Liver (tissue), 10 donors: ENCODE results near the gene PSMD1. TPM values are rescaled to one million over a fixed set of nuclear protein-coding genes. Genes with fewer than 3 reads are reported as not detected.

Experiments used
- DNase-seq: peaks from one replicate; pipeline ENCODE4 v3.0.0-alpha.2; 2017; ENCODE audit warnings: low spot score
- H3K27ac ChIP-seq, 2 donors: one replicate each; pipeline ENCODE4 v1.7.0; 2013; ENCODE audit warnings: inconsistent platforms in 2 of 2, low read length in 2 of 2, control low read depth in 1 of 2, low read depth in 1 of 2, mild to moderate bottlenecking in 1 of 2
- H3K27me3 ChIP-seq, 4 donors: one replicate each; pipeline versions ENCODE4 v1.6.1 to v1.7.0; 2013; ENCODE audit warnings: low read length in 3 of 4, inconsistent platforms in 1 of 4, mild to moderate bottlenecking in 1 of 4, moderate library complexity in 1 of 4; ENCODE audit not compliant: control insufficient read depth in 4 of 4, insufficient read depth in 4 of 4
- H3K36me3 ChIP-seq, 4 donors: one replicate each; pipeline versions ENCODE4 v1.6.1 to v1.7.0; 2013; ENCODE audit warnings: low read length in 3 of 4, mild to moderate bottlenecking in 3 of 4, low read depth in 1 of 4, moderate library complexity in 1 of 4; ENCODE audit not compliant: control insufficient read depth in 4 of 4, insufficient read depth in 3 of 4
- H3K4me1 ChIP-seq, 4 donors: one replicate each; pipeline versions ENCODE4 v1.6.1 to v1.7.0; 2013; ENCODE audit warnings: low read length in 3 of 4, mild to moderate bottlenecking in 3 of 4, moderate library complexity in 1 of 4; ENCODE audit not compliant: control insufficient read depth in 4 of 4, insufficient read depth in 4 of 4
- H3K4me3 ChIP-seq, 3 donors: one replicate each; pipeline versions ENCODE4 v1.6.1 to v1.7.0; 2013; ENCODE audit warnings: low read length in 3 of 3, control low read depth in 1 of 3, low read depth in 1 of 3, mild to moderate bottlenecking in 1 of 3
- H3K9ac ChIP-seq, 2 donors: one replicate each; pipeline ENCODE4 v1.7.0; 2013; ENCODE audit warnings: low read length in 2 of 2, mild to moderate bottlenecking in 2 of 2, moderate library complexity in 2 of 2, control low read depth in 1 of 2, low read depth in 1 of 2
- H3K9me3 ChIP-seq, 4 donors: one replicate each; pipeline versions ENCODE4 v1.6.1 to v1.7.0; 2013; ENCODE audit warnings: low read length in 3 of 4; ENCODE audit not compliant: control insufficient read depth in 4 of 4
- EGR1 ChIP-seq, 2 donors: IDR thresholded peaks; 2 replicates each; pipeline ENCODE4 v1.6.1; 2016 to 2018; ENCODE audit warnings: antibody characterized with exemption in 2 of 2, low read depth in 2 of 2
- FOXA1 ChIP-seq: IDR thresholded peaks from 2 replicates; pipeline ENCODE4 v1.6.1; 2016; ENCODE audit warnings: antibody characterized with exemption
- FOXA2 ChIP-seq: IDR thresholded peaks from 2 replicates; pipeline ENCODE4 v1.6.1; 2016; ENCODE audit warnings: antibody characterized with exemption
- HNF4A ChIP-seq, 2 donors: conservative IDR thresholded peaks; 2 replicates each; pipeline ENCODE4 v1.6.1; 2016; ENCODE audit warnings: antibody characterized with exemption in 2 of 2, mild to moderate bottlenecking in 2 of 2
- HNF4G ChIP-seq: IDR thresholded peaks from 2 replicates; pipeline ENCODE4 v1.6.1; 2016; ENCODE audit warnings: antibody characterized with exemption
- JUND ChIP-seq, 2 donors: IDR thresholded peaks; 2 replicates each; pipeline ENCODE4 v1.6.1; 2016; ENCODE audit warnings: antibody characterized with exemption in 2 of 2
- NR2F2 ChIP-seq: IDR thresholded peaks from 2 replicates; pipeline ENCODE4 v1.6.1; 2016; ENCODE audit warnings: antibody characterized with exemption
- RXRA ChIP-seq, 2 donors: IDR thresholded peaks; 2 replicates each; pipeline ENCODE4 v1.6.1; 2017 to 2018; ENCODE audit warnings: antibody characterized with exemption in 2 of 2, mild to moderate bottlenecking in 1 of 2
- SP1 ChIP-seq: IDR thresholded peaks from 2 replicates; pipeline ENCODE4 v1.6.1; 2018; ENCODE audit warnings: antibody characterized with exemption, mild to moderate bottlenecking
- TAF1 ChIP-seq: conservative IDR thresholded peaks from 2 replicates; pipeline ENCODE4 v1.6.1; 2016; ENCODE audit warnings: antibody characterized with exemption, mild to moderate bottlenecking
- WGBS: extraction: QIAGEN DNeasy Blood & Tissue Kit; methylation state at CpG from one replicate; pipeline ENCODE4 v1.1.7; 2013; 5-methylcytosine and 5-hydroxymethylcytosine counted together
- polyA plus RNA-seq, 2 donors: library from polyadenylated mRNA; stranded (reverse) in 1 of 2; unstranded in 1 of 2; fragments of 200-250 nt in 1 of 2; fragments of >200 nt in 1 of 2; fragmentation: Nextera tagmentation in 1 of 2; extraction: Ambion mirVana in 1 of 2; gene quantifications; one replicate each; pipeline versions ENCODE4 v1.2.1 to v1.2.3, GENCODE V29; 2013 to 2015
- small RNA-seq: library from RNA; depleted of rRNA; stranded (forward); fragments of <200 nt; gene quantifications from one replicate; pipeline ENCODE3, GENCODE V24; 2014
- total RNA-seq, 2 donors: library from RNA; depleted of rRNA; stranded (reverse); fragments of >200 nt; gene quantifications; one replicate each; pipeline ENCODE4 v1.2.3, GENCODE V29; 2014
- TF ChIP-seq, protein P1 (sequence below): fragments of 150-350 bp; IDR thresholded peaks from 2 replicates; pipeline ENCODE4 v1.5.1; 2017; ENCODE audit warnings: improper control_type of control experiment, low read depth, low read length; ENCODE audit not compliant: missing input control
- TF ChIP-seq, protein P2 (sequence below): IDR thresholded peaks from 2 replicates; pipeline ENCODE4 v1.6.1; 2016; ENCODE audit warnings: antibody characterized with exemption
- TF ChIP-seq, protein P3 (sequence below): IDR thresholded peaks from 2 replicates; pipeline ENCODE4 v1.6.1; 2016; ENCODE audit warnings: antibody characterized with exemption, mild to moderate bottlenecking
- TF ChIP-seq, protein P4 (sequence below): IDR thresholded peaks from 2 replicates; pipeline ENCODE4 v1.6.1; 2016; ENCODE audit warnings: antibody characterized with exemption
- donor health status: healthy.
- donor health status: healthy.
- donor health status: healthy.
- donor health status: healthy.
- donor health status: healthy.

Gene PSMD1
- total and polyA plus RNA-seq, 4 donors, result 31.7 to 83.3 (median 68.1) TPM

DNA sequence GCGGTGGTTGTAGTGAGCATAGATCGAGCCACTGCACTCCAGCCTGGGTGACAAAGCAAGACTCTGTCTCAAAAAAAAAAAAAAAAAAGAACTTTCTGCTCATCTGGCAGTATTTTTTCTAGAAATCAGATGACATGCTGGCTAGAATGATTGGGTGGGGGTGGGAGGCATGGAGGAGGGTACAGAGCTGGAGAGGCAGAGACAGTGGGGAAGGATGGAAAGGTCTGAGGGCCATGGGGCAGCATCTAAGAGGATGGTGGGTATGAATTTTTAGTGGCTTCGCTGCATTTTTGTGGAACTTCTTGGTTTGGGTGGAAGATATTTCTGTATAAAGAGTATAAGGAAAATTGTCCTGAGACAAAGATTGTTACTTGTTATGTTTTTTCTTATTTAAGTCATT is 165.1 kb downstream of the PSMD1 start:
- Histone ChIP-seq H3K9ac (no peak overlapping the region), H3K36me3 (no peaks in the 10 kb centered on the region), H3K9me3 (no peaks in the 10 kb centered on the region), H3K4me1 (no peaks in the 10 kb centered on the region), H3K27me3 (no peaks in the 10 kb centered on the region), H3K27ac (no peak overlapping the region), H3K4me3 (no peak overlapping the region)
- 92% methylated on average over 3 of the region's 3 CpGs for WGBS
- DNase-seq, result no peak
- TF ChIP-seq, protein P1, sequence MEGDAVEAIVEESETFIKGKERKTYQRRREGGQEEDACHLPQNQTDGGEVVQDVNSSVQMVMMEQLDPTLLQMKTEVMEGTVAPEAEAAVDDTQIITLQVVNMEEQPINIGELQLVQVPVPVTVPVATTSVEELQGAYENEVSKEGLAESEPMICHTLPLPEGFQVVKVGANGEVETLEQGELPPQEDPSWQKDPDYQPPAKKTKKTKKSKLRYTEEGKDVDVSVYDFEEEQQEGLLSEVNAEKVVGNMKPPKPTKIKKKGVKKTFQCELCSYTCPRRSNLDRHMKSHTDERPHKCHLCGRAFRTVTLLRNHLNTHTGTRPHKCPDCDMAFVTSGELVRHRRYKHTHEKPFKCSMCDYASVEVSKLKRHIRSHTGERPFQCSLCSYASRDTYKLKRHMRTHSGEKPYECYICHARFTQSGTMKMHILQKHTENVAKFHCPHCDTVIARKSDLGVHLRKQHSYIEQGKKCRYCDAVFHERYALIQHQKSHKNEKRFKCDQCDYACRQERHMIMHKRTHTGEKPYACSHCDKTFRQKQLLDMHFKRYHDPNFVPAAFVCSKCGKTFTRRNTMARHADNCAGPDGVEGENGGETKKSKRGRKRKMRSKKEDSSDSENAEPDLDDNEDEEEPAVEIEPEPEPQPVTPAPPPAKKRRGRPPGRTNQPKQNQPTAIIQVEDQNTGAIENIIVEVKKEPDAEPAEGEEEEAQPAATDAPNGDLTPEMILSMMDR, result no peak
- TF ChIP-seq EGR1 (IDR thresholded peaks at IDR 0.05; ENCODE audit: low read depth in 2 of 2) (no peak), HNF4A (conservative IDR thresholded peaks at IDR 0.05) (no peak), SP1 (no peak), JUND (IDR thresholded peaks at IDR 0.05) (no peak), NR2F2 (no peak), FOXA2 (no peak), RXRA (IDR thresholded peaks at IDR 0.05) (no peak), FOXA1 (no peak), HNF4G (no peak), TAF1 (no peak)
- TF ChIP-seq, protein P2, sequence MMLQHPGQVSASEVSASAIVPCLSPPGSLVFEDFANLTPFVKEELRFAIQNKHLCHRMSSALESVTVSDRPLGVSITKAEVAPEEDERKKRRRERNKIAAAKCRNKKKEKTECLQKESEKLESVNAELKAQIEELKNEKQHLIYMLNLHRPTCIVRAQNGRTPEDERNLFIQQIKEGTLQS, result no peak
- TF ChIP-seq, protein P3, sequence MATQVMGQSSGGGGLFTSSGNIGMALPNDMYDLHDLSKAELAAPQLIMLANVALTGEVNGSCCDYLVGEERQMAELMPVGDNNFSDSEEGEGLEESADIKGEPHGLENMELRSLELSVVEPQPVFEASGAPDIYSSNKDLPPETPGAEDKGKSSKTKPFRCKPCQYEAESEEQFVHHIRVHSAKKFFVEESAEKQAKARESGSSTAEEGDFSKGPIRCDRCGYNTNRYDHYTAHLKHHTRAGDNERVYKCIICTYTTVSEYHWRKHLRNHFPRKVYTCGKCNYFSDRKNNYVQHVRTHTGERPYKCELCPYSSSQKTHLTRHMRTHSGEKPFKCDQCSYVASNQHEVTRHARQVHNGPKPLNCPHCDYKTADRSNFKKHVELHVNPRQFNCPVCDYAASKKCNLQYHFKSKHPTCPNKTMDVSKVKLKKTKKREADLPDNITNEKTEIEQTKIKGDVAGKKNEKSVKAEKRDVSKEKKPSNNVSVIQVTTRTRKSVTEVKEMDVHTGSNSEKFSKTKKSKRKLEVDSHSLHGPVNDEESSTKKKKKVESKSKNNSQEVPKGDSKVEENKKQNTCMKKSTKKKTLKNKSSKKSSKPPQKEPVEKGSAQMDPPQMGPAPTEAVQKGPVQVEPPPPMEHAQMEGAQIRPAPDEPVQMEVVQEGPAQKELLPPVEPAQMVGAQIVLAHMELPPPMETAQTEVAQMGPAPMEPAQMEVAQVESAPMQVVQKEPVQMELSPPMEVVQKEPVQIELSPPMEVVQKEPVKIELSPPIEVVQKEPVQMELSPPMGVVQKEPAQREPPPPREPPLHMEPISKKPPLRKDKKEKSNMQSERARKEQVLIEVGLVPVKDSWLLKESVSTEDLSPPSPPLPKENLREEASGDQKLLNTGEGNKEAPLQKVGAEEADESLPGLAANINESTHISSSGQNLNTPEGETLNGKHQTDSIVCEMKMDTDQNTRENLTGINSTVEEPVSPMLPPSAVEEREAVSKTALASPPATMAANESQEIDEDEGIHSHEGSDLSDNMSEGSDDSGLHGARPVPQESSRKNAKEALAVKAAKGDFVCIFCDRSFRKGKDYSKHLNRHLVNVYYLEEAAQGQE, result no peak
- TF ChIP-seq, protein P4, sequence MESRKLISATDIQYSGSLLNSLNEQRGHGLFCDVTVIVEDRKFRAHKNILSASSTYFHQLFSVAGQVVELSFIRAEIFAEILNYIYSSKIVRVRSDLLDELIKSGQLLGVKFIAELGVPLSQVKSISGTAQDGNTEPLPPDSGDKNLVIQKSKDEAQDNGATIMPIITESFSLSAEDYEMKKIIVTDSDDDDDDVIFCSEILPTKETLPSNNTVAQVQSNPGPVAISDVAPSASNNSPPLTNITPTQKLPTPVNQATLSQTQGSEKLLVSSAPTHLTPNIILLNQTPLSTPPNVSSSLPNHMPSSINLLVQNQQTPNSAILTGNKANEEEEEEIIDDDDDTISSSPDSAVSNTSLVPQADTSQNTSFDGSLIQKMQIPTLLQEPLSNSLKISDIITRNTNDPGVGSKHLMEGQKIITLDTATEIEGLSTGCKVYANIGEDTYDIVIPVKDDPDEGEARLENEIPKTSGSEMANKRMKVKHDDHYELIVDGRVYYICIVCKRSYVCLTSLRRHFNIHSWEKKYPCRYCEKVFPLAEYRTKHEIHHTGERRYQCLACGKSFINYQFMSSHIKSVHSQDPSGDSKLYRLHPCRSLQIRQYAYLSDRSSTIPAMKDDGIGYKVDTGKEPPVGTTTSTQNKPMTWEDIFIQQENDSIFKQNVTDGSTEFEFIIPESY, result no peak

Small RNAs within 50 kb of the gene (small RNA-seq; reads per million reads assigned to genes)
- not detected for gene RNU1-93P

Other genes with a start within 250 kb of the PSMD1 start
- gene ITM2C, start 191.9 kb upstream of the PSMD1 start, total RNA-seq, result 10 to 100 TPM; 16.7 to 45.2 TPM
- 10 to 100 TPM; 13.6 to 38.5 TPM for gene ITM2C, start 191.9 kb upstream of the PSMD1 start, polyA plus RNA-seq
- under 1 TPM; 0.05 to 0.17 TPM for gene GPR55, start 131.6 kb upstream of the PSMD1 start, total RNA-seq
- gene GPR55, start 131.6 kb upstream of the PSMD1 start, polyA plus RNA-seq, result under 1 TPM in 1 of 2 donors, not detected in 1; 0.10 TPM
- not detected for gene SPATA3, start 60.7 kb upstream of the PSMD1 start, total RNA-seq
- gene SPATA3, start 60.7 kb upstream of the PSMD1 start, polyA plus RNA-seq, result not detected
- gene C2orf72, start 19.3 kb upstream of the PSMD1 start, total RNA-seq, result 100 to 1,000 TPM in 1 of 2 donors, 10 to 100 TPM in 1; 74.8 to 141 TPM
- gene C2orf72, start 19.3 kb upstream of the PSMD1 start, polyA plus RNA-seq, result 10 to 100 TPM; 33.2 to 94.9 TPM
- under 1 TPM; 0.09 to 0.33 TPM for gene HTR2B, start 68.2 kb downstream of the PSMD1 start, total RNA-seq
- gene HTR2B, start 68.2 kb downstream of the PSMD1 start, polyA plus RNA-seq, result 1 to 10 TPM in 1 of 2 donors, under 1 TPM in 1; 0.92 to 1.0 TPM
- gene ARMC9, start 141.8 kb downstream of the PSMD1 start, total RNA-seq, result 1 to 10 TPM; 2.2 to 2.3 TPM
- 1 to 10 TPM; 1.1 to 1.4 TPM for gene ARMC9, start 141.8 kb downstream of the PSMD1 start, polyA plus RNA-seq